HepG2 (cell line): ENCODE results near the gene WDR54. TPM values are rescaled to one million over a fixed set of nuclear protein-coding genes. Genes with fewer than 3 reads are reported as not detected.

Experiments used
- DPF2 ChIP-seq: sonication (generic); formaldehyde crosslinking; IDR thresholded peaks from 2 replicates; pipeline ENCODE4 v1.4.0; 2020; ENCODE audit warnings: mild to moderate bottlenecking, low read depth, missing genetic modification reagents, borderline replicate concordance
- ELK4 ChIP-seq: sonication (generic); formaldehyde crosslinking; IDR thresholded peaks from 2 replicates; pipeline ENCODE4 v1.9.0; 2021; ENCODE audit warnings: missing genetic modification reagents, borderline replicate concordance
- HMG20B ChIP-seq: conservative IDR thresholded peaks from 2 replicates; pipeline ENCODE4 v1.6.1; 2016; ENCODE audit warnings: missing genetic modification reagents, missing compliant biosample characterization
- MED13 ChIP-seq: sonication (generic); formaldehyde crosslinking; IDR thresholded peaks from 2 replicates; pipeline ENCODE4 v1.5.0; 2020; ENCODE audit warnings: missing genetic modification reagents
- PCBP1 ChIP-seq: fragments of 200-400 bp; formaldehyde crosslinking; IDR thresholded peaks from 2 replicates; pipeline ENCODE4 v1.6.1; 2017; ENCODE audit warnings: mild to moderate bottlenecking, low read depth, low read length, borderline replicate concordance
- PRMT3 ChIP-seq: sonication (generic); formaldehyde crosslinking; IDR thresholded peaks from 2 replicates; pipeline ENCODE4 v1.8.1; 2022; ENCODE audit warnings: low read depth, mild to moderate bottlenecking, moderate library complexity, missing genetic modification reagents, borderline replicate concordance
- SMAD1 ChIP-seq: sonication (generic); formaldehyde crosslinking; IDR thresholded peaks from 2 replicates; pipeline ENCODE4 v1.4.0; 2020; ENCODE audit warnings: missing genetic modification reagents, low read depth, mild to moderate bottlenecking, borderline replicate concordance
- SP1 ChIP-seq, 2 experiments: fragments of 450-650 bp in 1 of 2; sonication (generic) in 1 of 2; formaldehyde crosslinking in 1 of 2; IDR thresholded peaks; 2 replicates each; pipeline versions ENCODE4 v1.4.0 to v1.6.1; 2016 to 2020; ENCODE audit warnings: missing genetic modification reagents in 1 of 2
- TCF7 ChIP-seq: sonication (generic); IDR thresholded peaks from 2 replicates; pipeline ENCODE4 v1.6.1; 2016; ENCODE audit warnings: antibody characterized with exemption, low read depth
- TGIF2 ChIP-seq: IDR thresholded peaks from 2 replicates; pipeline ENCODE4 v1.6.1; 2016; ENCODE audit warnings: control low read depth, missing compliant biosample characterization
- TSC22D2 ChIP-seq: sonication (generic); formaldehyde crosslinking; IDR thresholded peaks from 2 replicates; pipeline ENCODE4 v1.5.1; 2020; ENCODE audit warnings: missing genetic modification reagents, mild to moderate bottlenecking, borderline replicate concordance
- XBP1 ChIP-seq: sonication (generic); formaldehyde crosslinking; IDR thresholded peaks from 2 replicates; pipeline ENCODE4 v1.5.0; 2020; ENCODE audit warnings: missing genetic modification reagents
- ZBTB4 ChIP-seq: sonication (generic); formaldehyde crosslinking; IDR thresholded peaks from 2 replicates; pipeline ENCODE4 v1.4.0; 2020; ENCODE audit warnings: missing genetic modification reagents, mild to moderate bottlenecking, borderline replicate concordance
- ZEB1 ChIP-seq: IDR thresholded peaks from 2 replicates; pipeline ENCODE4 v1.6.1; 2012; ENCODE audit warnings: mild to moderate bottlenecking, low read depth, inconsistent platforms; ENCODE audit not compliant: insufficient replicate concordance
- ZNF704 ChIP-seq: sonication (generic); formaldehyde crosslinking; IDR thresholded peaks from 2 replicates; pipeline ENCODE4 v1.8.1; 2023; ENCODE audit warnings: mild to moderate bottlenecking, inconsistent platforms, moderate library complexity, missing genetic modification reagents, borderline replicate concordance
- polyA plus RNA-seq, 8 experiments: library from polyadenylated mRNA; depleted of rRNA in 3 of 8; stranded (reverse) in 7 of 8; unstranded in 1 of 8; fragments of >200 nt; fragmentation: Illumina TruSeq in 4 of 8; extraction: Trizol in 4 of 8; gene quantifications; 2 replicates each; pipeline versions ENCODE4 v1.2.1 to v1.2.3, GENCODE V29; 2011 to 2016; ENCODE audit warnings: low read depth in 4 of 8, missing spikeins in 1 of 8, mixed read lengths in 1 of 8; ENCODE audit not compliant: insufficient read depth in 1 of 8
- total RNA-seq, 5 experiments: library from RNA; depleted of rRNA; stranded (reverse); fragments of >200 nt; fragmentation: Illumina TruSeq; extraction: Trizol; gene quantifications; 2 replicates each; pipeline ENCODE4 v1.2.3, GENCODE V29; 2016; ENCODE audit warnings: low read depth in 1 of 5
- TF ChIP-seq, protein P1 (sequence below): sonication (generic); formaldehyde crosslinking; IDR thresholded peaks from 2 replicates; pipeline ENCODE4 v1.5.0; 2020; ENCODE audit warnings: missing genetic modification reagents
- TF ChIP-seq, protein P2 (sequence below): sonication (generic); formaldehyde crosslinking; IDR thresholded peaks from 2 replicates; pipeline ENCODE4 v1.8.1; 2023; ENCODE audit warnings: missing genetic modification reagents, inconsistent platforms, borderline replicate concordance
- TF ChIP-seq, protein P3 (sequence below): IDR thresholded peaks from 2 replicates; pipeline ENCODE4 v1.6.1; 2016; ENCODE audit warnings: missing compliant biosample characterization, missing genetic modification reagents, borderline replicate concordance

Gene WDR54
- total and polyA plus RNA-seq, 2 of the 13 experiments (the other 11 are each of a cell fraction or from before 2014, with no cell fraction given) = 2.0 to 17.3 TPM

DNA sequence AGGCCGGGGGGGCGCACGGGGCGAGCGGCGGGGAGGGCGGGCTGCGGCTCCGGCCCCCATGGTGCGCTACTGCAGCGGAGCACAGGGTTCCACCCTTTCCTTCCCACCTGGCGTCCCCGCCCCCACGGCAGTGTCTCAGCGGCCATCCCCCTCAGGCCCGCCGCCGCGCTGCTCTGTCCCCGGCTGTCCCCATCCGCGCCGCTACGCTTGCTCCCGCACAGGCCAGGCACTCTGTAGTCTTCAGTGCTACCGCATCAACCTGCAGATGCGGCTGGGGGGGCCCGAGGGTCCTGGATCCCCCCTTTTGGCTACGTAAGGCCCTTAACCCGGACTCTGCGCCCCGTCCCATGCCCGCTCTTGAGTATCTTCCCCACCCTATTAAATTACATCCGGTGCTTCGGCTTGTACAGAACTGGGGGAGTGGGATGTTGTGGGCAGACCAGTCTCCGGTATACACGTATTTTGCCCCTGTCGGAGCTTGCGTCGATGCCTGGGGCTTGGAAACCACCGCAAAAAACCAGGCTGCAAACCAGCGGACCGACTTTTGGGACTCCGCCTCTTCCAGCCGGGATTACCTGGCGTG is 36.1 kb downstream of the WDR54 start (continued):
- TF ChIP-seq ZNF704 (CRISPR knock-in tag) (0 out of 2 replicates have a peak, but pooled peaks have one; percentile 37), TCF7 (no peak), SP1 (IDR thresholded peaks at IDR 0.05) (no peak), SP1 (CRISPR knock-in tag; IDR thresholded peaks at IDR 0.05) (peak; percentile 77), MED13 (CRISPR knock-in tag) (peak; percentile 56; the same call in 1 of the 2 replicates), PCBP1 (0 out of 2 replicates have a peak, but pooled peaks have one; percentile 81), HMG20B (CRISPR knock-in tag) (no peak; the same call in 1 of the 2 replicates), TSC22D2 (CRISPR knock-in tag) (no peak; the same call in 1 of the 2 replicates), DPF2 (CRISPR knock-in tag) (no peak; the same call in 1 of the 2 replicates), TGIF2 (CRISPR knock-in tag) (no peak; the same call in 1 of the 2 replicates), ELK4 (CRISPR knock-in tag) (no peak), SMAD1 (CRISPR knock-in tag) (no peak), ZBTB4 (CRISPR knock-in tag) (no peak), XBP1 (CRISPR knock-in tag) (no peak), PRMT3 (no peak; the same call in 1 of the 2 replicates), ZEB1 (peak; percentile 93)
- TF ChIP-seq, protein P1, sequence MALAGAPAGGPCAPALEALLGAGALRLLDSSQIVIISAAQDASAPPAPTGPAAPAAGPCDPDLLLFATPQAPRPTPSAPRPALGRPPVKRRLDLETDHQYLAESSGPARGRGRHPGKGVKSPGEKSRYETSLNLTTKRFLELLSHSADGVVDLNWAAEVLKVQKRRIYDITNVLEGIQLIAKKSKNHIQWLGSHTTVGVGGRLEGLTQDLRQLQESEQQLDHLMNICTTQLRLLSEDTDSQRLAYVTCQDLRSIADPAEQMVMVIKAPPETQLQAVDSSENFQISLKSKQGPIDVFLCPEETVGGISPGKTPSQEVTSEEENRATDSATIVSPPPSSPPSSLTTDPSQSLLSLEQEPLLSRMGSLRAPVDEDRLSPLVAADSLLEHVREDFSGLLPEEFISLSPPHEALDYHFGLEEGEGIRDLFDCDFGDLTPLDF (CRISPR knock-in tag) = no peak
- TF ChIP-seq, protein P2, sequence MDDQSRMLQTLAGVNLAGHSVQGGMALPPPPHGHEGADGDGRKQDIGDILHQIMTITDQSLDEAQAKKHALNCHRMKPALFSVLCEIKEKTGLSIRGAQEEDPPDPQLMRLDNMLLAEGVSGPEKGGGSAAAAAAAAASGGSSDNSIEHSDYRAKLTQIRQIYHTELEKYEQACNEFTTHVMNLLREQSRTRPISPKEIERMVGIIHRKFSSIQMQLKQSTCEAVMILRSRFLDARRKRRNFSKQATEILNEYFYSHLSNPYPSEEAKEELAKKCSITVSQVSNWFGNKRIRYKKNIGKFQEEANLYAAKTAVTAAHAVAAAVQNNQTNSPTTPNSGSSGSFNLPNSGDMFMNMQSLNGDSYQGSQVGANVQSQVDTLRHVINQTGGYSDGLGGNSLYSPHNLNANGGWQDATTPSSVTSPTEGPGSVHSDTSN = no peak
- TF ChIP-seq, protein P3, sequence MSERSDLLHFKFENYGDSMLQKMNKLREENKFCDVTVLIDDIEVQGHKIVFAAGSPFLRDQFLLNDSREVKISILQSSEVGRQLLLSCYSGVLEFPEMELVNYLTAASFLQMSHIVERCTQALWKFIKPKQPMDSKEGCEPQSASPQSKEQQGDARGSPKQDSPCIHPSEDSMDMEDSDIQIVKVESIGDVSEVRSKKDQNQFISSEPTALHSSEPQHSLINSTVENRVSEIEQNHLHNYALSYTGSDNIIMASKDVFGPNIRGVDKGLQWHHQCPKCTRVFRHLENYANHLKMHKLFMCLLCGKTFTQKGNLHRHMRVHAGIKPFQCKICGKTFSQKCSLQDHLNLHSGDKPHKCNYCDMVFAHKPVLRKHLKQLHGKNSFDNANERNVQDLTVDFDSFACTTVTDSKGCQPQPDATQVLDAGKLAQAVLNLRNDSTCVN (CRISPR knock-in tag) = peak; percentile 28; the same call in 1 of the 2 replicates
